GM19467 (cell line): Measurements from ENCODE around the gene RAD54L.
"Not testable (repeated sequence)": the region's sequence is repeated elsewhere in the genome, so short reads cannot be mapped to it uniquely, and the experiment has no call there.

ENCODE experiments used
- ATAC-seq: cut with Tn5 transposase; IDR thresholded peaks from one replicate; pipeline ENCODE4 v1.9.1; 2021; ENCODE audit warnings: mild to moderate bottlenecking, moderate library complexity; ENCODE audit not compliant: unreplicated experiment

RAD54L gene

GRCh38 chr1:46317323-46317722 lies 69.8 kb downstream of the RAD54L start:
- no peak for ATAC-seq

- ATAC-seq: not testable (repeated sequence)
Measured at GRCh38 chr1:46319301-46319700, 71.7 kb downstream of the RAD54L start.

- not testable (repeated sequence) for ATAC-seq
Measured at GRCh38 chr1:46319960-46320914, 72.7 kb downstream of the RAD54L start.

GRCh38 chr1:46322191-46322590 lies 74.6 kb downstream of the RAD54L start:
- not testable (repeated sequence) for ATAC-seq

GRCh38 chr1:46325285-46326076 lies 77.9 kb downstream of the RAD54L start:
- not testable (repeated sequence) for ATAC-seq
